Subcutaneous adipose tissue (tissue), 4 donors: Measurements from ENCODE around the gene DTNB. TPM values are rescaled to one million over a fixed set of nuclear protein-coding genes. Genes with fewer than 3 reads are reported as not detected.

Source experiments
- CTCF ChIP-seq: fragments of 450-650 bp; IDR thresholded peaks from one replicate; pipeline ENCODE4 v1.5.1; 2016; ENCODE audit warnings: low read depth, mild to moderate bottlenecking, control low read depth, antibody characterized with exemption, moderate library complexity
- total RNA-seq, 4 donors: library from RNA; depleted of rRNA; stranded (reverse); fragments of >200 nt; gene quantifications; one replicate each; pipeline ENCODE4 v1.1.0, GENCODE V29; 2016

Gene DTNB
- 10 to 100 TPM in 1 of 4 donors, 1 to 10 TPM in 3; 4.6 to 11.6 (median 7.3) TPM for total RNA-seq

DNA sequence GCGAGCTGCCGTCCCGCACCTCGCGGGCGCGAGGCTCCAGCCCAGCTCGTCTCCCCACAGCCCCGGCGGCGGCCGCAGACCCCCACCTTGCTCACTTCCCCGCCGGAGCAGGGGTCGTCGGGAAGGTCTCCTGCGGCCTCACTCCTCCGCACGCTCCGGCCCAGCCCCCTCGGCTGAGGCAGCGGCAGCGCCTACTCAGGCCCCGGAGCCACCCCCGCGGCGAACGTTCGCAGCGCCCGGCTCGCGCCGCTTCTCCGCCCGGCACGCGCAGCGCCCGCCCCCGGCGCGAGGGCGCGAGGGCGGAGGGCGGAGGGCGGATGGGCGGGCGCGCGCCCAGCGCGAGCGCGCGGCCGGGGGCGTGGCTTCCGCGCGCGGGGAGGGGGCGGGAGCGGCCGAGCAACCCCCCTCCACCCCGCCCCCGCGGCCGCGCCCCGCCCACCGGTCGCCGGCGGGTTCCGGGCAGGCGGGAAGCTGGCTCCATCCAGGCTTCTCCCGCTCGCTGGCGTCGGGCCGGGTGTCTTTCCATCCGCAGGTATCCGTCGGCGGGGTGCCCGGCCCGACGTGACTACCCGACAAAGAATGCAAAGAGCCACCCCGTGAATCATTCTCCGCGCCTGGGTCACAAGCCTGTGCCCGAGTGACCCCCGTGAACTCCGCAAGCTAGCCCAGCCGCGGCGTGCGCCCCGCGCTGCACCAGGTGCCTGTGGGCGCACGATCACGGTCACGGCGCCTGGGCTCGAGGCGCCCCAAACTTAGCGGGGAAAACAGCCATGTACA, at the start of gene DTNB:
Gene DTNB, minus strand, starts transcription at position 278 of the 777 bp plus-strand sequence. CDS start 20,917 bp downstream, outside the sequence.
- TF ChIP-seq CTCF, result no peak

- no peak for TF ChIP-seq CTCF
These were observed 48.8 kb upstream of the DTNB start for GRCh38 chr2:25722224-25722623.

GRCh38 chr2:25720575-25720974, 47.2 kb upstream of the DTNB start:
- TF ChIP-seq CTCF, result no peak

DNA sequence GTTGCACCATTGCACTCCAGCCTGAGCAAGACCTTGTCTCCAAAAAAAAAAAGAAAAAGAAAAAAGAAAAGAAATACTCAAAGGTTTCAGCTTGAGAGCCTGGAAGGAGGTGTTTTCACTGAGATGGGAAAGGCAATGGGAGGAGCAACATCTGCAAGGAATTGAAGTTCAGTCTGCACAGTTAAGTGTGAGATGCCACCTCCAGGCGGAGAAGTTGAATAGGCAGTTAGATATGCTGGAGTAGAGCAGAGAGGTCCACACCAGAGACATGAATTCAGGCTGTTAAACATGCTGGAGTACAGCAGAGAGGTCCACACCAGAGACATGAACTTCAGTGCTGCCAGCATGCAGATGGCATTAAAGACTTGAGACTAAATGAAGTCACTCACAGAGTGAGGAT, 41.4 kb upstream of the DTNB start:
- TF ChIP-seq CTCF, result no peak

DNA sequence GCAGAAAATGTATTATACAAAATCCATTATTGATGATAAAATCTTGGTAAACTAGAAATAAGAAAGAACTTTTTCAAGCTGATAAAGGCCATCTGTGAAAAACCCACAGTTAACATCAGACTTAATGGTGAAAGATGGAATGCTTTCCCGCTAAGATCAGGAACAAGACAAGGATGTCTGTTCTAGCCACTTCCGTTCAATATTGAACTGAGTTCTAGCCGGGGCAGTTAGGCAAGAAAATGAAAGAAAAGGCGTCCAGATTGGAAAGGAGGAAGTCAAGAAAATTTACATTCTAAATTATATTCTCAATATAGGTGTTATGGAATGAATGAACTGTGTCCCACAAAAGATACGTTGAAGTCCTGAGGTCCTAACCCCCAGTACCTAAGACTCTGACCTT, 39.1 kb upstream of the DTNB start:
- no peak for TF ChIP-seq CTCF

DNA sequence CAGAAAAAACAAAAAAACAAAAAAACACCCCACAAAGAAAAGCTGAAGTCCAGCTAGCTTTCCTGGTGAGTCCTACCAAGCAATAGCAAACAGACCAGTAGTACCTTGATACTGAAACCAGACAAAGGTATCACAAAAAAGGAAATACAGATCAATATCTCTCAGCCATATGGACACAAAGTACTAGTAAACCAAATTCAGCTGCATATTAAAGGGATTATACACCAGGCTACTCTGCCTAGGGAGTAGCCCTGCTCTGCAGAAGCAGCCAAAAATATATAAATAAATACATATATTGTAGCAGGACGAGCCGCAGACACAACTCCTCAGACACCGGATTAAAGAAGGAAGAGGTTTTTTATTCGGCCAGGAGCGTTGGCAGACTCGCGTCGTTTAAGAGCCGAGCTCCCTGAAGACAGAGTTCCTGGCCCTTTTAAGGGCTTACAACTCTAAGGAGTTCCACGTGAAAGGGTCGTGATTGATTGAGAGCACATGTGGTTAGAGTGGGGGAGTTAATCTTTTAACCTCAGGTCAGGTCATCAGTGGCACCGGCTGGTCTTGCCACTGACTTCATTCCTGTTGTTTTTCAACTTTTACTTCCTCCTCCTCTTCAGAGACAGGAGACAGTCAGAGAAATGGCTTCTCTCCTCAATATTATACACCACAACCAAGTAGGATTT, 38.4 kb upstream of the DTNB start:
- no peak for TF ChIP-seq CTCF

- TF ChIP-seq CTCF, result no peak
These were observed 37.4 kb upstream of the DTNB start for GRCh38 chr2:25710750-25711149.
